Pancreas (tissue), 10 donors: ENCODE data around the gene GAL3ST2. TPM values are rescaled to one million over a fixed set of nuclear protein-coding genes. Genes with fewer than 3 reads are reported as not detected.
"Not testable (repeated sequence)": the region's sequence is repeated elsewhere in the genome, so short reads cannot be mapped to it uniquely, and the experiment has no call there.

Experiments used
- ATAC-seq, 4 donors: fragments of 200-7000 bp; cut with Tn5 transposase; one replicate each; pipeline versions ENCODE4 v1.8.0 to v1.9.1; 2020; ENCODE audit warnings: mild to moderate bottlenecking in 4 of 4, moderate library complexity in 4 of 4
- DNase-seq, 6 donors: peaks; one replicate each; pipeline ENCODE4 v3.0.0-alpha.2; 2020
- FAIRE-seq: peaks from 2 replicates; lab custom pipeline; 2012; peaks lifted over from hg19 to GRCh38; lab: Jason Lieb, UNC
- H3K27ac ChIP-seq, 4 donors: fragments of 200-600 bp; sonication (generic); 1 replicate in 3 of 4; 2 replicates in 1 of 4; pipeline versions ENCODE4 v1.5.0 to v1.8.0; 2020
- H3K27me3 ChIP-seq, 4 donors: fragments of 200-600 bp; one replicate each; pipeline ENCODE4 v1.8.0; 2021
- H3K36me3 ChIP-seq, 3 donors: fragments of 200-600 bp; sonication (generic) in 1 of 3; one replicate each; pipeline versions ENCODE4 v1.5.0 to v1.8.0; 2020 to 2021
- H3K4me1 ChIP-seq, 3 donors: fragments of 200-600 bp; one replicate each; pipeline ENCODE4 v1.8.0; 2021
- H3K4me3 ChIP-seq, 4 donors: fragments of 200-600 bp; sonication (generic) in 2 of 4; one replicate each; pipeline versions ENCODE4 v1.5.0 to v1.8.0; 2020 to 2021
- H3K9me3 ChIP-seq, 4 donors: fragments of 200-600 bp; one replicate each; pipeline ENCODE4 v1.8.0; 2021
- CTCF ChIP-seq, 4 donors: fragments of 200-600 bp; sonication (generic) in 3 of 4; IDR thresholded peaks; one replicate each; pipeline versions ENCODE4 v1.5.0 to v1.8.0; 2021; ENCODE audit warnings: antibody characterized with exemption in 4 of 4
- WGBS, 2 donors: extraction: QIAGEN DNeasy Blood & Tissue Kit; methylation state at CpG; one replicate each; pipeline ENCODE4 v1.1.7; 2013; 5-methylcytosine and 5-hydroxymethylcytosine counted together
- intact Hi-C, 3 donors: fragments of 100-400 bp; cut with DNase I; formaldehyde crosslinking; loops; one replicate each; pipeline versions ENCODE4 v1.11.1 to v1.14.2; 2022
- polyA plus RNA-seq, 2 donors: library from polyadenylated mRNA; stranded (reverse); fragments of 200-250 nt; gene quantifications; one replicate each; pipeline ENCODE4 v1.2.3, GENCODE V29; 2013
- total RNA-seq, 6 donors: library from RNA; stranded (reverse); fragmentation: NEBNext Ultra II Directional in 4 of 6; extraction: Animal tissue kit (Norgen Biotek cat#: 25700) in 4 of 6; gene quantifications; one replicate each; pipeline versions ENCODE4 v1.2.1 to v1.2.4, GENCODE V29; 2021 to 2023
- donor health status: healthy with polysubstance abuse.
- donor health status: DM: no; HTN: no; CAD: no; lungs with moderate emphysema.
- donor health status: DM: no; HTN: no; CAD: no.
- donor health status: control.
- donor health status: control.
- donor health status: Bipolar disorder and iron deficiency.
- donor health status: DM: yes; HTN: yes; CAD: no.
- donor health status: DM: no; HTN: no; CAD: no.
- donor health status: DM: no; HTN: no; CAD: no.
- donor health status: DM: yes; HTN: yes; CAD: no.

GAL3ST2 gene
- total and polyA plus RNA-seq, 8 donors = not detected

- no peak for ATAC-seq
Observed at GRCh38 chr2:241833101-241833663, 56.6 kb downstream of the GAL3ST2 start.

GRCh38 chr2:241833756-241834526, 57.3 kb downstream of the GAL3ST2 start:
- intact Hi-C loops, H3K4me1 ChIP-seq, H3K4me3 ChIP-seq, H3K27ac ChIP-seq, H3K9me3 ChIP-seq, FAIRE-seq, DNase-seq, H3K36me3 ChIP-seq, H3K27me3 ChIP-seq, ATAC-seq: not testable (repeated sequence)
- WGBS, 2 donors = 58 to 65% methylated on average over 26 to 28 of the region's 28 CpGs

More at GRCh38 chr2:241833101-241833663, 56.6 kb downstream of the GAL3ST2 start:
- DNase-seq = no peak
- no peak for TF ChIP-seq CTCF (IDR thresholded peaks at IDR 0.05)
- no peak overlapping the region for H3K27ac ChIP-seq
- intact Hi-C loops = no loop called here
- H3K9me3 ChIP-seq = no peaks in the 10 kb centered on the region
- WGBS, 2 donors = 36 to 46% methylated on average over 13 of the region's 13 CpGs
- no peaks in the 10 kb centered on the region for H3K27me3 ChIP-seq
- H3K4me1 ChIP-seq = no peaks in the 10 kb centered on the region
- FAIRE-seq = no peak
- H3K36me3 ChIP-seq = no peaks in the 10 kb centered on the region
- no peak overlapping the region for H3K4me3 ChIP-seq

- no peaks in the 10 kb centered on the region for H3K27me3 ChIP-seq
- H3K36me3 ChIP-seq = no peaks in the 10 kb centered on the region
- TF ChIP-seq CTCF (IDR thresholded peaks at IDR 0.05) = no peak
- H3K9me3 ChIP-seq = no peaks in the 10 kb centered on the region
- ATAC-seq = no peak
- no peak for FAIRE-seq
- no peaks in the 10 kb centered on the region for H3K4me1 ChIP-seq
- intact Hi-C loops = no loop called here
- no peak for DNase-seq
- H3K27ac ChIP-seq = no peak overlapping the region
- H3K4me3 ChIP-seq = no peak overlapping the region
- WGBS, 2 donors = 81 to 83% methylated on average over 10 of the region's 10 CpGs
Observed at GRCh38 chr2:241834527-241835210, 58.0 kb downstream of the GAL3ST2 start.

- WGBS, 2 donors = 74 to 80% methylated on average over 4 of the region's 4 CpGs
- ATAC-seq (no peak), FAIRE-seq (no peak), DNase-seq (no peak)
- intact Hi-C loops = no loop called here
- Histone ChIP-seq H3K36me3 (no peaks in the 10 kb centered on the region), H3K4me1 (no peaks in the 10 kb centered on the region), H3K9me3 (no peaks in the 10 kb centered on the region), H3K4me3 (no peak overlapping the region), H3K27ac (no peak overlapping the region), H3K27me3 (no peaks in the 10 kb centered on the region)
- TF ChIP-seq CTCF (IDR thresholded peaks at IDR 0.05) = no peak
Observed at GRCh38 chr2:241835611-241836010, 59.0 kb downstream of the GAL3ST2 start.

- intact Hi-C loops = no loop called here
- Histone ChIP-seq H3K27me3 (no peaks in the 10 kb centered on the region), H3K27ac (no peak overlapping the region), H3K4me3 (no peak overlapping the region), H3K9me3 (no peaks in the 10 kb centered on the region), H3K36me3 (no peaks in the 10 kb centered on the region), H3K4me1 (no peaks in the 10 kb centered on the region)
- DNase-seq = no peak
- no peak for ATAC-seq
- FAIRE-seq = no peak
- 61 to 64% methylated on average over 6 of the region's 6 CpGs for WGBS, 2 donors
- TF ChIP-seq CTCF (IDR thresholded peaks at IDR 0.05) = no peak
Observed at GRCh38 chr2:241836292-241836691, 59.7 kb downstream of the GAL3ST2 start.
